KOPT-K1 (cell line): ENCODE results near the gene PNPLA3.

ENCODE experiments used
- H3K27ac ChIP-seq: fragments of 200-600 bp; sonication (generic); 2 replicates; pipeline ENCODE4 v1.5.1; 2016; ENCODE audit warnings: antibody characterized with exemption, mild to moderate bottlenecking, low read depth, low read length; ENCODE audit not compliant: poor library complexity, severe bottlenecking
- H3K36me3 ChIP-seq: fragments of 200-600 bp; sonication (generic); 2 replicates; pipeline ENCODE4 v1.5.1; 2017; ENCODE audit warnings: antibody characterized with exemption, mild to moderate bottlenecking, low read length, moderate library complexity; ENCODE audit not compliant: insufficient read depth
- H3K9me3 ChIP-seq: fragments of 200-600 bp; sonication (generic); 2 replicates; pipeline ENCODE4 v1.5.1; 2017; ENCODE audit warnings: antibody characterized with exemption, low read length, mild to moderate bottlenecking; ENCODE audit not compliant: insufficient read depth, poor library complexity, severe bottlenecking

PNPLA3 gene

GRCh38 chr22:43980996-43981395, 57.4 kb downstream of the PNPLA3 start:
- Histone ChIP-seq H3K9me3 (no peaks in the 10 kb centered on the region), H3K36me3 (peaks cover 92% of the 10 kb centered on the region), H3K27ac (no peak overlapping the region)

GRCh38 chr22:43983808-43984207, 60.2 kb downstream of the PNPLA3 start:
- H3K9me3 ChIP-seq = no peaks in the 10 kb centered on the region
- H3K27ac ChIP-seq = no peak overlapping the region
- peaks cover 94% of the 10 kb centered on the region for H3K36me3 ChIP-seq

GRCh38 chr22:43985532-43985931, 61.9 kb downstream of the PNPLA3 start:
- Histone ChIP-seq H3K36me3 (peaks cover 94% of the 10 kb centered on the region), H3K9me3 (no peaks in the 10 kb centered on the region), H3K27ac (no peak overlapping the region)

- H3K27ac ChIP-seq = no peak overlapping the region
- H3K36me3 ChIP-seq = peaks cover 95% of the 10 kb centered on the region
- H3K9me3 ChIP-seq = no peaks in the 10 kb centered on the region
Observed at GRCh38 chr22:43988116-43988820, 64.7 kb downstream of the PNPLA3 start.

- H3K36me3 ChIP-seq = peaks cover 95% of the 10 kb centered on the region
- no peaks in the 10 kb centered on the region for H3K9me3 ChIP-seq
- H3K27ac ChIP-seq = no peak overlapping the region
Observed at GRCh38 chr22:43988960-43989359, 65.4 kb downstream of the PNPLA3 start.

- H3K36me3 ChIP-seq = peaks cover 96% of the 10 kb centered on the region
Observed at GRCh38 chr22:43990044-43990443, 66.4 kb downstream of the PNPLA3 start.

GRCh38 chr22:43991316-43992020, 67.9 kb downstream of the PNPLA3 start:
- Histone ChIP-seq H3K27ac (no peak overlapping the region), H3K9me3 (no peaks in the 10 kb centered on the region), H3K36me3 (peaks cover 98% of the 10 kb centered on the region)

More at GRCh38 chr22:43990044-43990443, 66.4 kb downstream of the PNPLA3 start:
- Histone ChIP-seq H3K27ac (no peak overlapping the region), H3K9me3 (no peaks in the 10 kb centered on the region)

GRCh38 chr22:43992331-43992821, 68.8 kb downstream of the PNPLA3 start:
- Histone ChIP-seq H3K36me3 (peaks cover 98% of the 10 kb centered on the region), H3K9me3 (no peaks in the 10 kb centered on the region), H3K27ac (no peak overlapping the region)

- no peaks in the 10 kb centered on the region for H3K9me3 ChIP-seq
- H3K27ac ChIP-seq = no peak overlapping the region
- peaks cover 100% of the 10 kb centered on the region for H3K36me3 ChIP-seq
Observed at GRCh38 chr22:43993072-43993760, 69.6 kb downstream of the PNPLA3 start.

- H3K27ac ChIP-seq = no peak overlapping the region
- peaks cover 100% of the 10 kb centered on the region for H3K36me3 ChIP-seq
- H3K9me3 ChIP-seq = no peaks in the 10 kb centered on the region
Observed at GRCh38 chr22:43994006-43994405, 70.4 kb downstream of the PNPLA3 start.

- H3K36me3 ChIP-seq = peaks cover 100% of the 10 kb centered on the region
- no peaks in the 10 kb centered on the region for H3K9me3 ChIP-seq
- no peak overlapping the region for H3K27ac ChIP-seq
Observed at GRCh38 chr22:43994416-43994815, 70.8 kb downstream of the PNPLA3 start.

- Histone ChIP-seq H3K9me3 (no peaks in the 10 kb centered on the region), H3K27ac (no peak overlapping the region), H3K36me3 (peaks cover 99% of the 10 kb centered on the region)
Observed at GRCh38 chr22:43995057-43995685, 71.6 kb downstream of the PNPLA3 start.

- Histone ChIP-seq H3K27ac (no peak overlapping the region), H3K36me3 (peaks cover 94% of the 10 kb centered on the region), H3K9me3 (no peaks in the 10 kb centered on the region)
Observed at GRCh38 chr22:43995798-43996169, 72.2 kb downstream of the PNPLA3 start.

GRCh38 chr22:43996170-43996980, 72.8 kb downstream of the PNPLA3 start:
- Histone ChIP-seq H3K9me3 (no peaks in the 10 kb centered on the region), H3K36me3 (peaks cover 88% of the 10 kb centered on the region), H3K27ac (no peak overlapping the region)
